K562 (cell line): ENCODE data around the gene MTPN. TPM values are rescaled to one million over a fixed set of nuclear protein-coding genes. Genes with fewer than 3 reads are reported as not detected.

Experiments used
- POLR3A ChIP-seq: IDR thresholded peaks from 2 replicates; pipeline ENCODE4 v1.6.1; 2011; ENCODE audit warnings: borderline replicate concordance, mild to moderate bottlenecking, moderate library complexity; ENCODE audit not compliant: insufficient read length, insufficient read depth; ENCODE audit errors: extremely low read depth
- SAFB ChIP-seq: fragments of 200-400 bp; formaldehyde crosslinking; IDR thresholded peaks from 2 replicates; pipeline ENCODE4 v1.6.1; 2017; ENCODE audit warnings: low read depth, low read length, borderline replicate concordance
- SOX6 ChIP-seq: fragments of 450-650 bp; IDR thresholded peaks from 2 replicates; pipeline ENCODE4 v1.6.1; 2014; ENCODE audit warnings: mild to moderate bottlenecking
- TAF7 ChIP-seq: fragments of 450-650 bp; IDR thresholded peaks from 2 replicates; pipeline ENCODE4 v1.6.1; 2016; ENCODE audit warnings: missing genetic modification characterization, missing compliant biosample characterization
- U2AF2 ChIP-seq: fragments of 200-400 bp; formaldehyde crosslinking; optimal IDR thresholded peaks from 2 replicates; pipeline ENCODE3; 2017; ENCODE audit warnings: low read depth, mild to moderate bottlenecking, low read length
- ZZZ3 ChIP-seq: fragments of 450-650 bp; IDR thresholded peaks from 2 replicates; pipeline ENCODE4 v1.6.1; 2016; ENCODE audit warnings: antibody characterized with exemption, mild to moderate bottlenecking, moderate library complexity
- polyA plus RNA-seq, 8 experiments: library from polyadenylated mRNA; depleted of rRNA in 4 of 8; stranded (reverse) in 5 of 8; unstranded in 3 of 8; fragments of >200 nt; fragmentation: Nextera tagmentation in 2 of 8; fragmentation: Illumina TruSeq in 1 of 8; extraction: Ambion mirVana in 2 of 8; extraction: Trizol in 1 of 8; gene quantifications; 2 replicates each; pipeline versions ENCODE4 v1.2.1 to v1.2.3, GENCODE V29; 2011 to 2014; ENCODE audit warnings: inconsistent platforms in 1 of 8, missing spikeins in 1 of 8
- total RNA-seq, 7 experiments: library from RNA; depleted of rRNA in 6 of 7; stranded (reverse); fragments of >200 nt in 6 of 7; fragmentation: Illumina TruSeq in 2 of 7; extraction: Trizol in 2 of 7; gene quantifications; 2 replicates each; pipeline versions ENCODE4 v1.2.1 to v1.2.3, GENCODE V29; 2011 to 2021; ENCODE audit warnings: low replicate concordance in 1 of 7
- TF ChIP-seq, protein P1 (sequence below): fragments of 450-650 bp; IDR thresholded peaks from 2 replicates; pipeline ENCODE4 v1.6.1; 2016; ENCODE audit warnings: mild to moderate bottlenecking, moderate library complexity
- TF ChIP-seq, protein P2 (sequence below), 2 experiments: fragments of 450-650 bp; IDR thresholded peaks; 2 replicates each; pipeline ENCODE4 v1.6.1; 2016
- TF ChIP-seq, protein P3 (sequence below): sonication (generic); formaldehyde crosslinking; IDR thresholded peaks from 2 replicates; pipeline ENCODE4 v1.8.0; 2023; ENCODE audit warnings: missing genetic modification reagents, mild to moderate bottlenecking, borderline replicate concordance

Gene MTPN
- total and polyA plus RNA-seq, 9 of the 15 experiments (the other 6 are each of a cell fraction or from before 2014, with no cell fraction given), result 68.5 to 261 (median 156) TPM

DNA sequence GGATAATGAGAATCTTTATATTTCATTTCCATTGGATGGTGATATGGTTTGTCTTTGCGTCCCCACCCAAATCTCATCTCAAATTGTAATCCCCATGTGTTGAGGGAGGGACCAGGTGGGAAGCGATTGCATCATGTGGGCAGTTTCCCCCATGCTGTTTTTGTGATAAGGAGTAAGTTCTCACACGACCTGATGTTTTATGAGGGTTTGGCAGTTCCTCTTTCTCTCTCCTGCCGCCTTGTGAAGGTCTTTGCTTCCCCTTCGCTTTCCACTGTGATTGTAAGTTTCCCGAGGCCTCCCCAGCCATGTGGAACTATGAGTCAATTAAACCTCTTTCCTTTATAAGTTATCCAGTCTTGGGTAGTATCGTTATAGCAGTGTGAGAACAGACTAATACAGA, 59.4 kb downstream of the MTPN start (continued):
- no peak for TF ChIP-seq POLR3A
- TF ChIP-seq, protein P1, sequence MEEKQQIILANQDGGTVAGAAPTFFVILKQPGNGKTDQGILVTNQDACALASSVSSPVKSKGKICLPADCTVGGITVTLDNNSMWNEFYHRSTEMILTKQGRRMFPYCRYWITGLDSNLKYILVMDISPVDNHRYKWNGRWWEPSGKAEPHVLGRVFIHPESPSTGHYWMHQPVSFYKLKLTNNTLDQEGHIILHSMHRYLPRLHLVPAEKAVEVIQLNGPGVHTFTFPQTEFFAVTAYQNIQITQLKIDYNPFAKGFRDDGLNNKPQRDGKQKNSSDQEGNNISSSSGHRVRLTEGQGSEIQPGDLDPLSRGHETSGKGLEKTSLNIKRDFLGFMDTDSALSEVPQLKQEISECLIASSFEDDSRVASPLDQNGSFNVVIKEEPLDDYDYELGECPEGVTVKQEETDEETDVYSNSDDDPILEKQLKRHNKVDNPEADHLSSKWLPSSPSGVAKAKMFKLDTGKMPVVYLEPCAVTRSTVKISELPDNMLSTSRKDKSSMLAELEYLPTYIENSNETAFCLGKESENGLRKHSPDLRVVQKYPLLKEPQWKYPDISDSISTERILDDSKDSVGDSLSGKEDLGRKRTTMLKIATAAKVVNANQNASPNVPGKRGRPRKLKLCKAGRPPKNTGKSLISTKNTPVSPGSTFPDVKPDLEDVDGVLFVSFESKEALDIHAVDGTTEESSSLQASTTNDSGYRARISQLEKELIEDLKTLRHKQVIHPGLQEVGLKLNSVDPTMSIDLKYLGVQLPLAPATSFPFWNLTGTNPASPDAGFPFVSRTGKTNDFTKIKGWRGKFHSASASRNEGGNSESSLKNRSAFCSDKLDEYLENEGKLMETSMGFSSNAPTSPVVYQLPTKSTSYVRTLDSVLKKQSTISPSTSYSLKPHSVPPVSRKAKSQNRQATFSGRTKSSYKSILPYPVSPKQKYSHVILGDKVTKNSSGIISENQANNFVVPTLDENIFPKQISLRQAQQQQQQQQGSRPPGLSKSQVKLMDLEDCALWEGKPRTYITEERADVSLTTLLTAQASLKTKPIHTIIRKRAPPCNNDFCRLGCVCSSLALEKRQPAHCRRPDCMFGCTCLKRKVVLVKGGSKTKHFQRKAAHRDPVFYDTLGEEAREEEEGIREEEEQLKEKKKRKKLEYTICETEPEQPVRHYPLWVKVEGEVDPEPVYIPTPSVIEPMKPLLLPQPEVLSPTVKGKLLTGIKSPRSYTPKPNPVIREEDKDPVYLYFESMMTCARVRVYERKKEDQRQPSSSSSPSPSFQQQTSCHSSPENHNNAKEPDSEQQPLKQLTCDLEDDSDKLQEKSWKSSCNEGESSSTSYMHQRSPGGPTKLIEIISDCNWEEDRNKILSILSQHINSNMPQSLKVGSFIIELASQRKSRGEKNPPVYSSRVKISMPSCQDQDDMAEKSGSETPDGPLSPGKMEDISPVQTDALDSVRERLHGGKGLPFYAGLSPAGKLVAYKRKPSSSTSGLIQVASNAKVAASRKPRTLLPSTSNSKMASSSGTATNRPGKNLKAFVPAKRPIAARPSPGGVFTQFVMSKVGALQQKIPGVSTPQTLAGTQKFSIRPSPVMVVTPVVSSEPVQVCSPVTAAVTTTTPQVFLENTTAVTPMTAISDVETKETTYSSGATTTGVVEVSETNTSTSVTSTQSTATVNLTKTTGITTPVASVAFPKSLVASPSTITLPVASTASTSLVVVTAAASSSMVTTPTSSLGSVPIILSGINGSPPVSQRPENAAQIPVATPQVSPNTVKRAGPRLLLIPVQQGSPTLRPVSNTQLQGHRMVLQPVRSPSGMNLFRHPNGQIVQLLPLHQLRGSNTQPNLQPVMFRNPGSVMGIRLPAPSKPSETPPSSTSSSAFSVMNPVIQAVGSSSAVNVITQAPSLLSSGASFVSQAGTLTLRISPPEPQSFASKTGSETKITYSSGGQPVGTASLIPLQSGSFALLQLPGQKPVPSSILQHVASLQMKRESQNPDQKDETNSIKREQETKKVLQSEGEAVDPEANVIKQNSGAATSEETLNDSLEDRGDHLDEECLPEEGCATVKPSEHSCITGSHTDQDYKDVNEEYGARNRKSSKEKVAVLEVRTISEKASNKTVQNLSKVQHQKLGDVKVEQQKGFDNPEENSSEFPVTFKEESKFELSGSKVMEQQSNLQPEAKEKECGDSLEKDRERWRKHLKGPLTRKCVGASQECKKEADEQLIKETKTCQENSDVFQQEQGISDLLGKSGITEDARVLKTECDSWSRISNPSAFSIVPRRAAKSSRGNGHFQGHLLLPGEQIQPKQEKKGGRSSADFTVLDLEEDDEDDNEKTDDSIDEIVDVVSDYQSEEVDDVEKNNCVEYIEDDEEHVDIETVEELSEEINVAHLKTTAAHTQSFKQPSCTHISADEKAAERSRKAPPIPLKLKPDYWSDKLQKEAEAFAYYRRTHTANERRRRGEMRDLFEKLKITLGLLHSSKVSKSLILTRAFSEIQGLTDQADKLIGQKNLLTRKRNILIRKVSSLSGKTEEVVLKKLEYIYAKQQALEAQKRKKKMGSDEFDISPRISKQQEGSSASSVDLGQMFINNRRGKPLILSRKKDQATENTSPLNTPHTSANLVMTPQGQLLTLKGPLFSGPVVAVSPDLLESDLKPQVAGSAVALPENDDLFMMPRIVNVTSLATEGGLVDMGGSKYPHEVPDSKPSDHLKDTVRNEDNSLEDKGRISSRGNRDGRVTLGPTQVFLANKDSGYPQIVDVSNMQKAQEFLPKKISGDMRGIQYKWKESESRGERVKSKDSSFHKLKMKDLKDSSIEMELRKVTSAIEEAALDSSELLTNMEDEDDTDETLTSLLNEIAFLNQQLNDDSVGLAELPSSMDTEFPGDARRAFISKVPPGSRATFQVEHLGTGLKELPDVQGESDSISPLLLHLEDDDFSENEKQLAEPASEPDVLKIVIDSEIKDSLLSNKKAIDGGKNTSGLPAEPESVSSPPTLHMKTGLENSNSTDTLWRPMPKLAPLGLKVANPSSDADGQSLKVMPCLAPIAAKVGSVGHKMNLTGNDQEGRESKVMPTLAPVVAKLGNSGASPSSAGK, result peak; percentile 30; the same call in 1 of the 2 replicates
- TF ChIP-seq ZZZ3, result no peak
- peak; percentile 87 for TF ChIP-seq SOX6
- no peak for TF ChIP-seq SAFB
- TF ChIP-seq U2AF2, result no peak
- TF ChIP-seq, protein P2, sequence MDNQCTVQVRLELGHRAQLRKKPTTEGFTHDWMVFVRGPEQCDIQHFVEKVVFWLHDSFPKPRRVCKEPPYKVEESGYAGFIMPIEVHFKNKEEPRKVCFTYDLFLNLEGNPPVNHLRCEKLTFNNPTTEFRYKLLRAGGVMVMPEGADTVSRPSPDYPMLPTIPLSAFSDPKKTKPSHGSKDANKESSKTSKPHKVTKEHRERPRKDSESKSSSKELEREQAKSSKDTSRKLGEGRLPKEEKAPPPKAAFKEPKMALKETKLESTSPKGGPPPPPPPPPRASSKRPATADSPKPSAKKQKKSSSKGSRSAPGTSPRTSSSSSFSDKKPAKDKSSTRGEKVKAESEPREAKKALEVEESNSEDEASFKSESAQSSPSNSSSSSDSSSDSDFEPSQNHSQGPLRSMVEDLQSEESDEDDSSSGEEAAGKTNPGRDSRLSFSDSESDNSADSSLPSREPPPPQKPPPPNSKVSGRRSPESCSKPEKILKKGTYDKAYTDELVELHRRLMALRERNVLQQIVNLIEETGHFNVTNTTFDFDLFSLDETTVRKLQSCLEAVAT (IDR thresholded peaks at IDR 0.05), result no peak
- no peak for TF ChIP-seq TAF7 (tag)
- TF ChIP-seq, protein P3, sequence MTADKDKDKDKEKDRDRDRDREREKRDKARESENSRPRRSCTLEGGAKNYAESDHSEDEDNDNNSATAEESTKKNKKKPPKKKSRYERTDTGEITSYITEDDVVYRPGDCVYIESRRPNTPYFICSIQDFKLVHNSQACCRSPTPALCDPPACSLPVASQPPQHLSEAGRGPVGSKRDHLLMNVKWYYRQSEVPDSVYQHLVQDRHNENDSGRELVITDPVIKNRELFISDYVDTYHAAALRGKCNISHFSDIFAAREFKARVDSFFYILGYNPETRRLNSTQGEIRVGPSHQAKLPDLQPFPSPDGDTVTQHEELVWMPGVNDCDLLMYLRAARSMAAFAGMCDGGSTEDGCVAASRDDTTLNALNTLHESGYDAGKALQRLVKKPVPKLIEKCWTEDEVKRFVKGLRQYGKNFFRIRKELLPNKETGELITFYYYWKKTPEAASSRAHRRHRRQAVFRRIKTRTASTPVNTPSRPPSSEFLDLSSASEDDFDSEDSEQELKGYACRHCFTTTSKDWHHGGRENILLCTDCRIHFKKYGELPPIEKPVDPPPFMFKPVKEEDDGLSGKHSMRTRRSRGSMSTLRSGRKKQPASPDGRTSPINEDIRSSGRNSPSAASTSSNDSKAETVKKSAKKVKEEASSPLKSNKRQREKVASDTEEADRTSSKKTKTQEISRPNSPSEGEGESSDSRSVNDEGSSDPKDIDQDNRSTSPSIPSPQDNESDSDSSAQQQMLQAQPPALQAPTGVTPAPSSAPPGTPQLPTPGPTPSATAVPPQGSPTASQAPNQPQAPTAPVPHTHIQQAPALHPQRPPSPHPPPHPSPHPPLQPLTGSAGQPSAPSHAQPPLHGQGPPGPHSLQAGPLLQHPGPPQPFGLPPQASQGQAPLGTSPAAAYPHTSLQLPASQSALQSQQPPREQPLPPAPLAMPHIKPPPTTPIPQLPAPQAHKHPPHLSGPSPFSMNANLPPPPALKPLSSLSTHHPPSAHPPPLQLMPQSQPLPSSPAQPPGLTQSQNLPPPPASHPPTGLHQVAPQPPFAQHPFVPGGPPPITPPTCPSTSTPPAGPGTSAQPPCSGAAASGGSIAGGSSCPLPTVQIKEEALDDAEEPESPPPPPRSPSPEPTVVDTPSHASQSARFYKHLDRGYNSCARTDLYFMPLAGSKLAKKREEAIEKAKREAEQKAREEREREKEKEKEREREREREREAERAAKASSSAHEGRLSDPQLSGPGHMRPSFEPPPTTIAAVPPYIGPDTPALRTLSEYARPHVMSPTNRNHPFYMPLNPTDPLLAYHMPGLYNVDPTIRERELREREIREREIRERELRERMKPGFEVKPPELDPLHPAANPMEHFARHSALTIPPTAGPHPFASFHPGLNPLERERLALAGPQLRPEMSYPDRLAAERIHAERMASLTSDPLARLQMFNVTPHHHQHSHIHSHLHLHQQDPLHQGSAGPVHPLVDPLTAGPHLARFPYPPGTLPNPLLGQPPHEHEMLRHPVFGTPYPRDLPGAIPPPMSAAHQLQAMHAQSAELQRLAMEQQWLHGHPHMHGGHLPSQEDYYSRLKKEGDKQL (CRISPR knock-in tag), result no peak
